Bronchial epithelial cell (primary cell): Measurements from ENCODE around the gene ATP6V0B. TPM values are rescaled to one million over a fixed set of nuclear protein-coding genes. Genes with fewer than 3 reads are reported as not detected.

Source experiments
- DNase-seq: peaks from one replicate; pipeline ENCODE4 v3.0.0-alpha.2; 2010; ENCODE audit warnings: low read depth
- FAIRE-seq: peaks from 2 replicates; lab custom pipeline; 2011; peaks lifted over from hg19 to GRCh38; lab: Jason Lieb, UNC
- H3K27me3 ChIP-seq: 2 replicates; pipeline ENCODE4 v1.5.1; 2011; ENCODE audit warnings: low read length; ENCODE audit not compliant: control insufficient read depth, insufficient read depth
- H3K36me3 ChIP-seq: 2 replicates; pipeline ENCODE4 v1.5.1; 2011; ENCODE audit warnings: low read length; ENCODE audit not compliant: control insufficient read depth, insufficient read depth
- H3K4me3 ChIP-seq: 2 replicates; pipeline ENCODE4 v1.5.1; 2011; ENCODE audit warnings: mild to moderate bottlenecking, low read depth, low read length, control low read depth
- total RNA-seq: library from RNA; depleted of rRNA; stranded (reverse); fragments of >200 nt; gene quantifications from 2 replicates; pipeline ENCODE4 v1.2.1, GENCODE V29; 2014
- TF ChIP-seq, protein P1 (sequence below): IDR thresholded peaks from 2 replicates; pipeline ENCODE4 v1.5.1; 2011; ENCODE audit warnings: mild to moderate bottlenecking, moderate library complexity, low read length, control low read depth, inconsistent platforms; ENCODE audit not compliant: insufficient read depth, severe bottlenecking

Gene ATP6V0B
- total RNA-seq, 1 donor from 2014 or later: 220 TPM

- Histone ChIP-seq H3K36me3 (peaks cover 22% of the 10 kb centered on the region), H3K27me3 (no peaks in the 10 kb centered on the region), H3K4me3 (no peak overlapping the region)
- TF ChIP-seq, protein P1, sequence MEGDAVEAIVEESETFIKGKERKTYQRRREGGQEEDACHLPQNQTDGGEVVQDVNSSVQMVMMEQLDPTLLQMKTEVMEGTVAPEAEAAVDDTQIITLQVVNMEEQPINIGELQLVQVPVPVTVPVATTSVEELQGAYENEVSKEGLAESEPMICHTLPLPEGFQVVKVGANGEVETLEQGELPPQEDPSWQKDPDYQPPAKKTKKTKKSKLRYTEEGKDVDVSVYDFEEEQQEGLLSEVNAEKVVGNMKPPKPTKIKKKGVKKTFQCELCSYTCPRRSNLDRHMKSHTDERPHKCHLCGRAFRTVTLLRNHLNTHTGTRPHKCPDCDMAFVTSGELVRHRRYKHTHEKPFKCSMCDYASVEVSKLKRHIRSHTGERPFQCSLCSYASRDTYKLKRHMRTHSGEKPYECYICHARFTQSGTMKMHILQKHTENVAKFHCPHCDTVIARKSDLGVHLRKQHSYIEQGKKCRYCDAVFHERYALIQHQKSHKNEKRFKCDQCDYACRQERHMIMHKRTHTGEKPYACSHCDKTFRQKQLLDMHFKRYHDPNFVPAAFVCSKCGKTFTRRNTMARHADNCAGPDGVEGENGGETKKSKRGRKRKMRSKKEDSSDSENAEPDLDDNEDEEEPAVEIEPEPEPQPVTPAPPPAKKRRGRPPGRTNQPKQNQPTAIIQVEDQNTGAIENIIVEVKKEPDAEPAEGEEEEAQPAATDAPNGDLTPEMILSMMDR: no peak
- DNase-seq (no peak), FAIRE-seq (no peak)
Measured at GRCh38 chr1:43981636-43982035, 6.9 kb downstream of the ATP6V0B start.

- no peak for FAIRE-seq
- H3K27me3 ChIP-seq: no peaks in the 10 kb centered on the region
- DNase-seq: no peak
- H3K4me3 ChIP-seq: no peak overlapping the region
- TF ChIP-seq, protein P1: no peak
- peaks cover 19% of the 10 kb centered on the region for H3K36me3 ChIP-seq
Measured at GRCh38 chr1:43982241-43982640, 7.5 kb downstream of the ATP6V0B start.

DNA sequence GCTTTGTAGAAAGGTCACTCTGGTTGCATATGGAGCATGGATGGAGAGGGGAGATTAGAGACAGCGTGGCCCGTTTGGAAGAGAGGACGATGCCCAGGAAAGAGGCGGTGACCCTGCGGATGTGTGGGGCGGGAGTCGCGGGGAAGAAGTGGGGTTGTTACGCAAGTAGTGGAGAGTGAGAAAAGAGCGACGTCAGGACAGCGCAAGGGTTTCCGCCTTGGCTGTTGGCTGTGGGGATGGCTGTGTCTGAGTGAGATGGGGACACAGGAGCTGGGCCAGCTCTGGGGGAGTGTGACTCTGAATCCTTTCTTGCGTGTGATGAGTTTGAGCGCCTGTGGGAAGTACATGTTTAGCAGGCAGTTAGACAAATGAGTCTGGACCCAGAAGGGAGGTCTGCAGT is 8.0 kb downstream of the ATP6V0B start:
- Histone ChIP-seq H3K27me3 (no peaks in the 10 kb centered on the region), H3K36me3 (peaks cover 17% of the 10 kb centered on the region), H3K4me3 (no peak overlapping the region)
- DNase-seq (no peak), FAIRE-seq (no peak)
- TF ChIP-seq, protein P1: no peak

DNA sequence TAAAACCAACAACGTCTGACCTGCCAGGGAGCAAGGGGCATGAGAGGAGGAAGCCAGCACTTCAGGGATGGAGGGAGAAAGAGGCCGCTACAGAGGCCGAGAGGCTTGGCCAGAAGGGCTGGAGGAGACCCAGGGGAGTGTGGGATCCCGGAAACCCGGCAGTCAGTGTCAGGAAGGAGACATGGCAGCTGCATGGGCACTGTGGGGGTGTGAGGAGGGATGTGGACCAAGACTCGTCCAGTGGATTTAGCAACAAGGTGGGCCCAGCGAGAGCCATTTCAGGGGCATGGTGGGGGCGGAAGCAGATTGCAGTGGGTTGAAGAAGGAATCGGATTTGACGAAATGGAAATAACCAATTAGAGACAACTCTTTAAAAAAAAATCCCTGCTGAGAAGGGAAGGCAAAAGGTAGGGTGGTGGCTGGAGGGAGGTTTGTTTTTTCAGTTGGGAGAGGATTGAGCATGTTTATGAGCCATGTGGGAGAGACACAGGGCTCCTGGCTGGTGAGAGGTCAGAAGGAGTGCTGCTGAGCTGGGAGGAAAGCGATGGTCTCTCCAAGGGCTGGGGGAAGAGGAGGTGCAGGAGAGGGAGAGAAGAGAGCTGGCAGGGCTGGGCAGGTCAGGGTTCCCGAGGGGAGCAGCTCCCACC is 8.6 kb downstream of the ATP6V0B start:
- no peak for FAIRE-seq
- H3K36me3 ChIP-seq: peaks cover 17% of the 10 kb centered on the region

GRCh38 chr1:43984855-43985254 is 10.1 kb downstream of the ATP6V0B start:
- Histone ChIP-seq H3K27me3 (no peaks in the 10 kb centered on the region), H3K4me3 (no peak overlapping the region), H3K36me3 (peaks cover 17% of the 10 kb centered on the region)
- no peak for DNase-seq
- no peak for FAIRE-seq
- TF ChIP-seq, protein P1: no peak

More for the DNA sequence above, 8.6 kb downstream of the ATP6V0B start:
- H3K27me3 ChIP-seq: no peaks in the 10 kb centered on the region
- TF ChIP-seq, protein P1: no peak
- no peak for DNase-seq
- no peak overlapping the region for H3K4me3 ChIP-seq
